PFSK-1 (cell line): Measurements from ENCODE around the gene COLQ.

Experiments used
- FOXP2 ChIP-seq: optimal IDR thresholded peaks from 2 replicates; pipeline ENCODE3; 2011; ENCODE audit warnings: borderline replicate concordance, control low read depth, inconsistent platforms; ENCODE audit not compliant: insufficient read depth; ENCODE audit errors: extremely low read length, extremely low read depth
- POLR2AphosphoS5 ChIP-seq: IDR thresholded peaks from 2 replicates; pipeline ENCODE4 v1.6.1; 2012; ENCODE audit warnings: low read depth, mild to moderate bottlenecking, control low read depth, low read length, moderate library complexity
- REST ChIP-seq, 2 experiments: IDR thresholded peaks; 2 replicates each; pipeline versions ENCODE4 v1.6.1 to v1.8.0; 2011 to 2012; ENCODE audit warnings: low read depth in 2 of 2, low read length in 2 of 2, control low read depth in 1 of 2, inconsistent platforms in 1 of 2, mild to moderate bottlenecking in 1 of 2, moderate library complexity in 1 of 2; ENCODE audit not compliant: insufficient read depth in 1 of 2
- SIN3A ChIP-seq: IDR thresholded peaks from 2 replicates; pipeline ENCODE4 v1.6.1; 2012; ENCODE audit warnings: mild to moderate bottlenecking, low read length, moderate library complexity, borderline replicate concordance; ENCODE audit not compliant: insufficient read depth
- TAF1 ChIP-seq: IDR thresholded peaks from 2 replicates; pipeline ENCODE4 v1.6.1; 2012; ENCODE audit warnings: low read length, control low read depth, borderline replicate concordance; ENCODE audit not compliant: insufficient read depth

COLQ gene

DNA sequence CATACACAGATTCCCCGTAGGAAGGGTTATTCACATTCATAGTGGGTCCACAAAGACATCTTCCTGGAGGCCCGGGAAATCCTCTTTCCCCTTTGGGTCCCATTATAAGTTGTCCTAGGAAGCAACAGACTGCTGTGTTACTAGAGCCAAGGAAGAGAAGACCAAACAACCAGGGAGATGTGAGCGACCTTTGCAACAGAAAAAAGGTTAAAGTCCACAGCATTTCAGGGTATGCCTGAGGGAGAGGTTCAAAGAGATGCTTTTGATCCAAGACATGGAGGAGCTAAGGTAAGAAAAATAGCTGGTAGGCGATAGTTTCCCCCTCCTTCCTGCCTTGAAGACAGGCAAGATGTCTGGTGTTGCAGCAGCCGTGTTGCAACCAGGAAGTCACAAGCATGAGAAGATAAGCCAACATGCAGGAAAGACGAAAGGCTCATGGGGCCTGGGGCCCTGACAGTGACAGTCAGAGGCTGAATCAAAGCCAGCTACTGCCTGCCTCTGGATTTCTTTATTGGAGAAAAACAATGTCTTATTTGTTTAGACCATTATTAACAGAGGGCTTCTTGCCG lies 63.2 kb downstream of the COLQ start:
- TF ChIP-seq REST (IDR thresholded peaks at IDR 0.05; ENCODE audit: insufficient read depth in 1 of 2, low read depth in 2 of 2, low read length in 2 of 2) (no peak), POLR2AphosphoS5 (no peak)

- no peak for TF ChIP-seq TAF1
- no peak for TF ChIP-seq SIN3A
- TF ChIP-seq FOXP2 = no peak
- no peak for TF ChIP-seq REST (IDR thresholded peaks at IDR 0.05; ENCODE audit: insufficient read depth in 1 of 2, low read depth in 2 of 2, low read length in 2 of 2)
Measured at GRCh38 chr3:15456321-15456720, 65.2 kb downstream of the COLQ start.

GRCh38 chr3:15455756-15456155 lies 65.8 kb downstream of the COLQ start:
- no peak for TF ChIP-seq FOXP2
- no peak for TF ChIP-seq REST (IDR thresholded peaks at IDR 0.05; ENCODE audit: insufficient read depth in 1 of 2, low read depth in 2 of 2, low read length in 2 of 2)
- TF ChIP-seq POLR2AphosphoS5 = no peak
- no peak for TF ChIP-seq SIN3A
- no peak for TF ChIP-seq TAF1

- TF ChIP-seq POLR2AphosphoS5 (no peak), TAF1 (no peak), REST (IDR thresholded peaks at IDR 0.05; ENCODE audit: insufficient read depth in 1 of 2, low read depth in 2 of 2, low read length in 2 of 2) (no peak), SIN3A (no peak), FOXP2 (no peak)
Measured at GRCh38 chr3:15454965-15455364, 66.5 kb downstream of the COLQ start.

GRCh38 chr3:15453991-15454625 lies 67.4 kb downstream of the COLQ start:
- TF ChIP-seq POLR2AphosphoS5 (no peak), FOXP2 (no peak), REST (IDR thresholded peaks at IDR 0.05; ENCODE audit: insufficient read depth in 1 of 2, low read depth in 2 of 2, low read length in 2 of 2) (no peak), TAF1 (no peak), SIN3A (no peak)
